ENCODE results near the gene SNRPD1.

SNRPD1 gene

DNA sequence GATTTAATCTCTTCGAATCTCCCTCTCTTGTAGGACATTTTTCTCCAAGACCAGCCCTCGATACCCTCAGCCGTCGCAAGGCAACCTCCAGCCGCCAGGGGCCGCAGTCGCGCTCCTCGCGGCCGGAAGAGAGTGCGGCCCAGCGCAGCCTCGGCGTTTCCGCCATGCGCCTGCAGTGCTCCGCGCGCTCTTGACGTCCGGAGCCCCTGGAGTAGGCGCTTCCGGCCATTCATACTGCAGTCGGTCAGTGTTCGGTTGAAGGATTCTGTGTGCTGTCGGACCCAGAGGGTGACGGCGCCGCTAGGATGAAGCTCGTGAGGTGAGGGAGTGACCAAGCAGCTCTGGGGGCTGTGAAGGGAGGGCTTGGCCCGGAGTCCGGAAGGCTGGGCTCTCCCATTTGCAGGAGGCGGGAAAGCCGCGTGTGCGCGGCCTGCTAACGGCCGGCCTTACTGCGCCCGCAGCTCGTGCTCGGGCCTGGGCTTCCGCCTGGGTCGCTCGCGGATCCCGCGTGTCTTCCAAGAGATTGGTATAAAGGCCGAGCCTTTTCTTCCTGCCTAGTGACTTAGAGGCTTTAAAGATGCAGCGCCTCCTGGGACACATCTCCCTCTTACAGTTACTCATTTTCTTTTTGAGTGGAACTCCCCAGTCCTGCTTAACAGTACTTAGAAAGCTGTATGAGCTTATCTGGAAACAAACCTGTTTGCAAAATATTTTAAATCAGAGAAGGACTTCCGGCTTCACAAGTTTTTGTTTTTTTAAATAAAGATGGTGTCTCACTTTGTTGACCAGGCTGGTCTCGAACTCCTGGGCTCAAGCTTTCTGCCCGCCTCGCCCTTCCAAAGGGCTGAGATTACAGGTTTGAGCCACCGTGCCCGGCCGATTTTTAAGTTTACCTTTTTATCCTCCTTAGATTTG lies at the start of gene SNRPD1:
Gene SNRPD1 (plus strand): TSS at position 190 of the 915 bp plus-strand sequence. CDS start 116 bp downstream, at position 306.
- H3K4me3 ChIP-seq (ENCODE audit: low read depth, low read length) = peak within 1 kb of the TSS; percentile 92
- H3K27ac ChIP-seq (ENCODE audit: extremely low read depth, low read depth, low read length) = peak within 1 kb of the TSS; percentile 87
- CTCF ChIA-PET = interaction anchor here (0.6 to 6.9 kb wide), 15 partner anchors 8 to 420 kb away, joined by 3 to 89 read pairs (median 4); partner anchors contain the start of gene ESCO1
- peaks cover 14 to 38% of the 10 kb centered on the region in 2 experiments for H3K36me3 ChIP-seq (ENCODE audit: control insufficient read depth in 2 of 2, insufficient read depth in 1 of 2, low read length in 2 of 2)
- H3K9me3 ChIP-seq (ENCODE audit: control insufficient read depth, insufficient read depth, low read depth, low read length) = no peaks in the 10 kb centered on the region
- POLR2A ChIA-PET = interaction anchor here (0.6 to 6.5 kb wide), 6 partner anchors 12 to 128 kb away, joined by 3 to 67 read pairs (median 6); partner anchors contain the start of genes ABHD3, ESCO1 and MIB1
- no peaks in the 10 kb centered on the region for H3K4me1 ChIP-seq (ENCODE audit: control insufficient read depth, insufficient read depth, low read length)
- TF ChIP-seq ZNF366 (tag by site-specific recombination; conservative IDR thresholded peaks at IDR 0.05) (no peak), ZNF843 (tag by site-specific recombination; IDR thresholded peaks at IDR 0.05) (peak; percentile 66; the same call in 1 of the 2 replicates), BCL11B (tag by site-specific recombination; IDR thresholded peaks at IDR 0.05; ENCODE audit: low read depth) (peak; percentile 67; the same call in 1 of the 2 replicates), ZNF596 (tag by site-specific recombination; IDR thresholded peaks at IDR 0.05) (0 out of 2 replicates have a peak, but pooled peaks have one; percentile 25), ZNF16 (tag by site-specific recombination; IDR thresholded peaks at IDR 0.05; ENCODE audit: low read depth) (no peak), ZNF394 (tag by site-specific recombination; IDR thresholded peaks at IDR 0.05; ENCODE audit: borderline replicate concordance) (peak; percentile 80), ZNF585B (tag by site-specific recombination; IDR thresholded peaks at IDR 0.05) (no peak), ZNF19 (tag by site-specific recombination; IDR thresholded peaks at IDR 0.05; ENCODE audit: low read depth) (no peak; the same call in 1 of the 2 replicates), ZNF548 (tag by site-specific recombination; IDR thresholded peaks at IDR 0.05) (no peak), ZNF223 (tag by site-specific recombination; IDR thresholded peaks at IDR 0.05) (no peak), ZBTB21 (tag by site-specific recombination; IDR thresholded peaks at IDR 0.05) (peak; percentile 49; the same call in 1 of the 2 replicates), ZNF549 (tag by site-specific recombination; IDR thresholded peaks at IDR 0.05) (no peak), ZNF660 (tag by site-specific recombination; IDR thresholded peaks at IDR 0.05) (peak; percentile 86), ZNF121 (tag by site-specific recombination; IDR thresholded peaks at IDR 0.05) (0 out of 2 replicates have a peak, but pooled peaks have one; percentile 39), KLF8 (tag by site-specific recombination; IDR thresholded peaks at IDR 0.05) (peak; percentile 58; the same call in 1 of the 2 replicates), ZNF623 (tag by site-specific recombination; IDR thresholded peaks at IDR 0.05) (no peak), ZNF157 (tag by site-specific recombination; IDR thresholded peaks at IDR 0.05) (no peak), ZNF335 (tag by site-specific recombination; conservative IDR thresholded peaks at IDR 0.05) (peak; percentile 76)
- TF ChIP-seq, protein P1, sequence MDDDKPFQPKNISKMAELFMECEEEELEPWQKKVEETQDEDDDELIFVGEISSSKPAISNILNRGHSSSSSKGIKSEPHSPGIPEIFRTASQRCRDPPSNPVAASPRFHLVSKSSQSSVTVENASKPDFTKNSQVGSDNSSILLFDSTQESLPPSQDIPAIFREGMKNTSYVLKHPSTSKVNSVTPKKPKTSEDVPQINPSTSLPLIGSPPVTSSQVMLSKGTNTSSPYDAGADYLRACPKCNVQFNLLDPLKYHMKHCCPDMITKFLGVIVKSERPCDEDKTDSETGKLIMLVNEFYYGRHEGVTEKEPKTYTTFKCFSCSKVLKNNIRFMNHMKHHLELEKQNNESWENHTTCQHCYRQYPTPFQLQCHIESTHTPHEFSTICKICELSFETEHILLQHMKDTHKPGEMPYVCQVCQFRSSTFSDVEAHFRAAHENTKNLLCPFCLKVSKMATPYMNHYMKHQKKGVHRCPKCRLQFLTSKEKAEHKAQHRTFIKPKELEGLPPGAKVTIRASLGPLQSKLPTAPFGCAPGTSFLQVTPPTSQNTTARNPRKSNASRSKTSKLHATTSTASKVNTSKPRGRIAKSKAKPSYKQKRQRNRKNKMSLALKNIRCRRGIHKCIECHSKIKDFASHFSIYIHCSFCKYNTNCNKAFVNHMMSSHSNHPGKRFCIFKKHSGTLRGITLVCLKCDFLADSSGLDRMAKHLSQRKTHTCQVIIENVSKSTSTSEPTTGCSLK (tag by site-specific recombination; IDR thresholded peaks at IDR 0.05) = no peak
- TF ChIP-seq, protein P2, sequence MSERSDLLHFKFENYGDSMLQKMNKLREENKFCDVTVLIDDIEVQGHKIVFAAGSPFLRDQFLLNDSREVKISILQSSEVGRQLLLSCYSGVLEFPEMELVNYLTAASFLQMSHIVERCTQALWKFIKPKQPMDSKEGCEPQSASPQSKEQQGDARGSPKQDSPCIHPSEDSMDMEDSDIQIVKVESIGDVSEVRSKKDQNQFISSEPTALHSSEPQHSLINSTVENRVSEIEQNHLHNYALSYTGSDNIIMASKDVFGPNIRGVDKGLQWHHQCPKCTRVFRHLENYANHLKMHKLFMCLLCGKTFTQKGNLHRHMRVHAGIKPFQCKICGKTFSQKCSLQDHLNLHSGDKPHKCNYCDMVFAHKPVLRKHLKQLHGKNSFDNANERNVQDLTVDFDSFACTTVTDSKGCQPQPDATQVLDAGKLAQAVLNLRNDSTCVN (tag by site-specific recombination; optimal IDR thresholded peaks at IDR 0.05) = peak; percentile 97
- TF ChIP-seq, protein P3, sequence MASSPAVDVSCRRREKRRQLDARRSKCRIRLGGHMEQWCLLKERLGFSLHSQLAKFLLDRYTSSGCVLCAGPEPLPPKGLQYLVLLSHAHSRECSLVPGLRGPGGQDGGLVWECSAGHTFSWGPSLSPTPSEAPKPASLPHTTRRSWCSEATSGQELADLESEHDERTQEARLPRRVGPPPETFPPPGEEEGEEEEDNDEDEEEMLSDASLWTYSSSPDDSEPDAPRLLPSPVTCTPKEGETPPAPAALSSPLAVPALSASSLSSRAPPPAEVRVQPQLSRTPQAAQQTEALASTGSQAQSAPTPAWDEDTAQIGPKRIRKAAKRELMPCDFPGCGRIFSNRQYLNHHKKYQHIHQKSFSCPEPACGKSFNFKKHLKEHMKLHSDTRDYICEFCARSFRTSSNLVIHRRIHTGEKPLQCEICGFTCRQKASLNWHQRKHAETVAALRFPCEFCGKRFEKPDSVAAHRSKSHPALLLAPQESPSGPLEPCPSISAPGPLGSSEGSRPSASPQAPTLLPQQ (tag by site-specific recombination; IDR thresholded peaks at IDR 0.05) = peak; percentile 90
- TF ChIP-seq, protein P4, sequence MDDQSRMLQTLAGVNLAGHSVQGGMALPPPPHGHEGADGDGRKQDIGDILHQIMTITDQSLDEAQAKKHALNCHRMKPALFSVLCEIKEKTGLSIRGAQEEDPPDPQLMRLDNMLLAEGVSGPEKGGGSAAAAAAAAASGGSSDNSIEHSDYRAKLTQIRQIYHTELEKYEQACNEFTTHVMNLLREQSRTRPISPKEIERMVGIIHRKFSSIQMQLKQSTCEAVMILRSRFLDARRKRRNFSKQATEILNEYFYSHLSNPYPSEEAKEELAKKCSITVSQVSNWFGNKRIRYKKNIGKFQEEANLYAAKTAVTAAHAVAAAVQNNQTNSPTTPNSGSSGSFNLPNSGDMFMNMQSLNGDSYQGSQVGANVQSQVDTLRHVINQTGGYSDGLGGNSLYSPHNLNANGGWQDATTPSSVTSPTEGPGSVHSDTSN (CRISPR knock-in tag; IDR thresholded peaks at IDR 0.05) = peak; percentile 89
- TF ChIP-seq, protein P5, sequence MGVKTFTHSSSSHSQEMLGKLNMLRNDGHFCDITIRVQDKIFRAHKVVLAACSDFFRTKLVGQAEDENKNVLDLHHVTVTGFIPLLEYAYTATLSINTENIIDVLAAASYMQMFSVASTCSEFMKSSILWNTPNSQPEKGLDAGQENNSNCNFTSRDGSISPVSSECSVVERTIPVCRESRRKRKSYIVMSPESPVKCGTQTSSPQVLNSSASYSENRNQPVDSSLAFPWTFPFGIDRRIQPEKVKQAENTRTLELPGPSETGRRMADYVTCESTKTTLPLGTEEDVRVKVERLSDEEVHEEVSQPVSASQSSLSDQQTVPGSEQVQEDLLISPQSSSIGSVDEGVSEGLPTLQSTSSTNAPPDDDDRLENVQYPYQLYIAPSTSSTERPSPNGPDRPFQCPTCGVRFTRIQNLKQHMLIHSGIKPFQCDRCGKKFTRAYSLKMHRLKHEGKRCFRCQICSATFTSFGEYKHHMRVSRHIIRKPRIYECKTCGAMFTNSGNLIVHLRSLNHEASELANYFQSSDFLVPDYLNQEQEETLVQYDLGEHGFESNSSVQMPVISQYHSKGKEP (tag by site-specific recombination; IDR thresholded peaks at IDR 0.05) = peak; percentile 25; the same call in 1 of the 2 replicates
- TF ChIP-seq, protein P6, sequence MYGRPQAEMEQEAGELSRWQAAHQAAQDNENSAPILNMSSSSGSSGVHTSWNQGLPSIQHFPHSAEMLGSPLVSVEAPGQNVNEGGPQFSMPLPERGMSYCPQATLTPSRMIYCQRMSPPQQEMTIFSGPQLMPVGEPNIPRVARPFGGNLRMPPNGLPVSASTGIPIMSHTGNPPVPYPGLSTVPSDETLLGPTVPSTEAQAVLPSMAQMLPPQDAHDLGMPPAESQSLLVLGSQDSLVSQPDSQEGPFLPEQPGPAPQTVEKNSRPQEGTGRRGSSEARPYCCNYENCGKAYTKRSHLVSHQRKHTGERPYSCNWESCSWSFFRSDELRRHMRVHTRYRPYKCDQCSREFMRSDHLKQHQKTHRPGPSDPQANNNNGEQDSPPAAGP (tag by site-specific recombination; IDR thresholded peaks at IDR 0.05) = peak; percentile 34; the same call in 1 of the 2 replicates
- TF ChIP-seq, protein P7, sequence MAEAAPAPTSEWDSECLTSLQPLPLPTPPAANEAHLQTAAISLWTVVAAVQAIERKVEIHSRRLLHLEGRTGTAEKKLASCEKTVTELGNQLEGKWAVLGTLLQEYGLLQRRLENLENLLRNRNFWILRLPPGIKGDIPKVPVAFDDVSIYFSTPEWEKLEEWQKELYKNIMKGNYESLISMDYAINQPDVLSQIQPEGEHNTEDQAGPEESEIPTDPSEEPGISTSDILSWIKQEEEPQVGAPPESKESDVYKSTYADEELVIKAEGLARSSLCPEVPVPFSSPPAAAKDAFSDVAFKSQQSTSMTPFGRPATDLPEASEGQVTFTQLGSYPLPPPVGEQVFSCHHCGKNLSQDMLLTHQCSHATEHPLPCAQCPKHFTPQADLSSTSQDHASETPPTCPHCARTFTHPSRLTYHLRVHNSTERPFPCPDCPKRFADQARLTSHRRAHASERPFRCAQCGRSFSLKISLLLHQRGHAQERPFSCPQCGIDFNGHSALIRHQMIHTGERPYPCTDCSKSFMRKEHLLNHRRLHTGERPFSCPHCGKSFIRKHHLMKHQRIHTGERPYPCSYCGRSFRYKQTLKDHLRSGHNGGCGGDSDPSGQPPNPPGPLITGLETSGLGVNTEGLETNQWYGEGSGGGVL (tag by site-specific recombination; IDR thresholded peaks at IDR 0.05) = no peak; the same call in 1 of the 2 replicates
